ENCODE data around the gene LINS1. TPM values are rescaled to one million over a fixed set of nuclear protein-coding genes. Genes with fewer than 3 reads are reported as not detected.
A peak's percentile ranks its signal among the peaks of the same experiment; 100 is the strongest.

Gene LINS1
- total RNA-seq, 4 donors from 2014 or later: 11.7 to 33.0 (median 17.6) TPM

GRCh38 chr15:100547961-100548360 lies 54.0 kb downstream of the LINS1 start:
- Histone ChIP-seq H3K36me3 (no peaks in the 10 kb centered on the region), H3K4me1 (peaks cover 0 to 10% (median 0%) of the 10 kb centered on the region in 4 donors), H3K4me3 (no peak overlapping the region), H3K27me3 (peaks cover 0 to 24% (median 0%) of the 10 kb centered on the region in 4 donors), H3K27ac (replicated peaks in 1 of 4) (no peak overlapping the region), H3K9me3 (no peaks in the 10 kb centered on the region)
- TF ChIP-seq CTCF (IDR thresholded peaks at IDR 0.05) (no peak), POLR2AphosphoS5 (IDR thresholded peaks at IDR 0.05) (no peak), POLR2A (IDR thresholded peaks at IDR 0.05; ENCODE audit: low read depth) (no peak), EP300 (IDR thresholded peaks at IDR 0.05) (no peak)
- peak; percentile 90 for DNase-seq (ENCODE audit: extremely low spot score)
- intact Hi-C loops (cut with DNase I): no loop called here
- 90% methylated on average over 5 of the region's 5 CpGs for WGBS

- no peak overlapping the region for H3K27ac ChIP-seq (replicated peaks in 1 of 4)
- peaks cover 0 to 44% (median 0%) of the 10 kb centered on the region in 4 donors for H3K27me3 ChIP-seq
- intact Hi-C loops (cut with DNase I): no loop called here
- H3K4me1 ChIP-seq: peaks cover 0 to 10% (median 0%) of the 10 kb centered on the region in 4 donors
- DNase-seq (ENCODE audit: extremely low spot score): no peak
- 66% methylated on average over 6 of the region's 6 CpGs for WGBS
- TF ChIP-seq POLR2A (IDR thresholded peaks at IDR 0.05; ENCODE audit: low read depth): no peak
- no peak for TF ChIP-seq EP300 (IDR thresholded peaks at IDR 0.05)
- no peak for TF ChIP-seq CTCF (IDR thresholded peaks at IDR 0.05)
- TF ChIP-seq POLR2AphosphoS5 (IDR thresholded peaks at IDR 0.05): no peak
- H3K4me3 ChIP-seq: no peak overlapping the region
- H3K36me3 ChIP-seq: no peaks in the 10 kb centered on the region
- H3K9me3 ChIP-seq: no peaks in the 10 kb centered on the region
Observed at GRCh38 chr15:100544946-100545345, 57.0 kb downstream of the LINS1 start.

GRCh38 chr15:100544338-100544841 lies 57.6 kb downstream of the LINS1 start:
- Histone ChIP-seq H3K9me3 (no peaks in the 10 kb centered on the region), H3K27me3 (peaks cover 0 to 50% (median 0%) of the 10 kb centered on the region in 4 donors), H3K4me3 (no peak overlapping the region), H3K27ac (replicated peaks in 1 of 4) (no peak overlapping the region), H3K4me1 (peaks cover 0 to 10% (median 0%) of the 10 kb centered on the region in 4 donors), H3K36me3 (no peaks in the 10 kb centered on the region)
- intact Hi-C loops (cut with DNase I): no loop called here
- TF ChIP-seq POLR2A (IDR thresholded peaks at IDR 0.05; ENCODE audit: low read depth): no peak
- no peak for TF ChIP-seq EP300 (IDR thresholded peaks at IDR 0.05)
- no peak for TF ChIP-seq POLR2AphosphoS5 (IDR thresholded peaks at IDR 0.05)
- no peak for TF ChIP-seq CTCF (IDR thresholded peaks at IDR 0.05)
- no peak for DNase-seq (ENCODE audit: extremely low spot score)
- 80% methylated on average over 1 of the region's 57 CpGs for WGBS

- Histone ChIP-seq H3K27me3 (peaks cover 0 to 51% (median 0%) of the 10 kb centered on the region in 4 donors), H3K27ac (replicated peaks in 1 of 4) (no peak overlapping the region), H3K36me3 (no peaks in the 10 kb centered on the region), H3K4me3 (no peak overlapping the region), H3K9me3 (no peaks in the 10 kb centered on the region), H3K4me1 (peaks cover 0 to 10% (median 0%) of the 10 kb centered on the region in 4 donors)
- TF ChIP-seq CTCF (IDR thresholded peaks at IDR 0.05): no peak
- no peak for TF ChIP-seq POLR2A (IDR thresholded peaks at IDR 0.05; ENCODE audit: low read depth)
- no peak for TF ChIP-seq POLR2AphosphoS5 (IDR thresholded peaks at IDR 0.05)
- no peak for TF ChIP-seq EP300 (IDR thresholded peaks at IDR 0.05)
- no peak for DNase-seq (ENCODE audit: extremely low spot score)
- WGBS: 96% methylated on average over 6 of the region's 6 CpGs
- intact Hi-C loops (cut with DNase I): no loop called here
Observed at GRCh38 chr15:100542290-100542689, 59.7 kb downstream of the LINS1 start.

GRCh38 chr15:100537331-100537730 lies 64.7 kb downstream of the LINS1 start:
- no peaks in the 10 kb centered on the region for H3K36me3 ChIP-seq
- intact Hi-C loops (cut with DNase I): no loop called here
- no peaks in the 10 kb centered on the region for H3K9me3 ChIP-seq
- no peak overlapping the region for H3K27ac ChIP-seq (replicated peaks in 1 of 4)
- DNase-seq (ENCODE audit: extremely low spot score): peak; percentile 42
- H3K4me3 ChIP-seq: no peak overlapping the region
- no peaks in the 10 kb centered on the region for H3K4me1 ChIP-seq
- H3K27me3 ChIP-seq: peaks cover 0 to 28% (median 0%) of the 10 kb centered on the region in 4 donors
- no peak for TF ChIP-seq CTCF (IDR thresholded peaks at IDR 0.05)
- no peak for TF ChIP-seq POLR2AphosphoS5 (IDR thresholded peaks at IDR 0.05)
- no peak for TF ChIP-seq EP300 (IDR thresholded peaks at IDR 0.05)
- 52% methylated on average over 2 of the region's 2 CpGs for WGBS
